Measurements from ENCODE around the gene FARS2.
A peak's percentile ranks its signal among the peaks of the same experiment; 100 is the strongest.

The FARS2 gene

DNA sequence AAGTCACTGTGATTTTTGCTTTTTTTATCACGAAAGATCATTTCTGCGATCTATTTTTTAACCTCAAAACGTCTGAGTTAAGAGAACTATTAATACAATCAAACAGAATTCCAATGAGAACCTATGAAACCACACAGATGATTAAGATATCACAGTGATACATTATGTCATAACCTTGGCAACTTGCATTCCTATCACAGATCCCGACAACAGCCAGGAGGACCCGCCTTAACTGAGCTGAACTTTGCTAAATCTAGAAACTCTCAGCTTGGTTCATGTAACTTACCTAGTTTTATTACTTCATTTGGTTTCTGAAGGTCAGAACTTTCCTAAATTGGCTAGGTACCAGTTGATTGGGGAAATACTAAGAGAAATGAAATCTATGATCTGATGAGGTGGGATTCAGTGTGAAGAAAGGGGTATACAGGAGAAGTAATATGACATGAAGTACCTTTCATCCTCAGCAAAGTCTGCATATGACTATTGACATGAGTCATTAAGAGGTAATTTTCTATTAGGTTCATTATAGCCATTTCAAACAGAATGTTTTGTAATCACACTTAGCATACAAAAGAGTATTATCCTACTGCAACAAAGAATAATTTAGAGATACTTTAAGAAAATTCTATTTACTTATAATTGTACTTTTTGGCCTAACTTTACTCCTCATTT, 11.7 kb upstream of the FARS2 start:
- no peak for DNase-seq

DNA sequence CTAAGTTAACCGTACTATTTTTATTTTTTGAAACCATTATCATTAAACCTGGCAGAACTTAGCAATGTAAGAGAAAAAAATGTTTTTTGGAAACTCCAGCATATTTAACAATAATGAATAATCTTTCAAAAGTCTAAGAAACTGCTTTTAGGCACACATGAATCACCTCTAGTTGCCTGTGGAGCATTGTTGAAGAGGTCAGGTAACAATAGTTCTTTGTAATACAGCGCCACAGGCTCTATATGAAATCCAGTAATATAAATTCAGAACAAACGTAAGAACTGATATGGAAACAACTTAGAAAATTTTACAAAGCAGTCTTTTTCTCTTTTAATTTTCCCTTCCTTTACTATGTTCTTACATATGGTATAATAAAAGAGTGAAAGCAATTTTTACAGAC, 10.9 kb upstream of the FARS2 start:
- DNase-seq: no peak

DNA sequence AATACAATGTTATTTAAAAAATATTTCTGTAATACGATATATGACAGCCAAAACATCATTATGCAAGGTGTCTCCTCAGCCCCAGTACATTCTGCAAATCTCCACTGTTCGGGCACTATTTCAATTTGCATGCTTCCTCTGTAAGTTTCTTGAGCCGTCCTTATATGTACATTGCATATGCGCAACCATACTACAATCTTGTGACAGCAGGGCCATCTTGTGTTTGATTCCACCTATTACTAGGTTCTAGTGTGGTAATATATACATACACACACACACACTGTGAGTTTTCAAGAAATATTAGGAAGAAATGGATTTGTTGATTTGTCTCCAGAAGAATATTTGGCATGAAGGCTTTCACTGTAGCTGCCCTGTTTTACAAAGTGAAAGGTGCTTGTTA, 10.4 kb upstream of the FARS2 start:
- no peak for DNase-seq

DNA sequence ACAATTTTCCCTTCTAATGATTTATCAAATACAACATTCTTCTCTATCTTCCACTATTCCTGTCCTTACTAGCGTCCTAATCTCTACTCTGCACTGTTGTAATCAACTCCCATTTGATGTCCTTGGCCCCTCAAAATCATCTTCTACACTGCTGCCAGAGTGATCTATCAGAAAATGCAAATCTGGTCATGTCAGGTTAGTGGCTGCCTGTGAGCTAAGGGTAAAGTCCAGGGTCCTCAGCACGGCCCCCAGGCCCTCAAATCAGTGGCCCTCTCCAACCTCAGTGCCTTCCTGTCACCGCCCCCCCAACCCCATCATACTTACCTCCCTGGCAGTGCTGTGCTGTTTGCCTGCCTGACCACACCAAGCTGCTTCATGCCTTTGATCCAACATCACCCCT, 4.4 kb upstream of the FARS2 start:
- DNase-seq: no peak

DNA sequence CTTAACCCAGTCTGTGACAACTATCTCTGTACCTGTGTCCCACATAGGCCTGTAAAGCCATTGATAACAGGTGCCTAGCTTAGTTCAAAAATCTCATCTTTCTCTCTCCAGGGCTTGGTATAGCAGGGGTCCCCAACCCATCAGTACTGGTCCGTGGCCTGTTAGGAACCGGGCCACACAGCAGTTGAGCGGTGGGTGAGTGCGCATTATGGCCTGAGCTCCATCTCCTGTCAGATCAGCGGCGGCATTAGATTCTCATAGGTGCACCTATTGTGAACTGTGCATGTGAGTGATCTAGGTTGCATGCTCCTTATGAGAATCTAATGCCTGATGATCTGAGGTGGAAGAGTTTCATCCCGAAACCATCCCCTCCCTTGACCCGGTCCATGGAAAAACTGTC, 3.9 kb upstream of the FARS2 start:
- no peak for DNase-seq

DNA sequence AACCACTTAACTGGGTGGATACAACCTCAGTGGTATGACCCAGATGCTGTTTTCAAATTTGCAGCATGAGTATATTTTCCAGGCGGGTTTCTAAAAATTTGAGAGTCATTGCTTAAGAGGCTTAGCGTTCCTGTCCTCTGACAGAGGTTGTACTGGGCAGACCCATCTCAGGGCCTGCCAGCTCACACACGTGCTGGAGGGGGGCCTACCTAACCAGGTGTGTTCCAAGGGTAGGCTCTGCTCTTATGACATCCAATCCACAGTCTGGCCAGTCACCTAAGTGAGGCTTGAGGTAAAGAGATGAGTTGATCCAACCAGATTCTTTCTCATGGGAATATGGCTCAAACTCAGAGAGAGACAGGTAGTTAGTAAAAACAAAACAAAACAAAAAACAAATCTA, 1.9 kb upstream of the FARS2 start:
- no peak for DNase-seq

DNA sequence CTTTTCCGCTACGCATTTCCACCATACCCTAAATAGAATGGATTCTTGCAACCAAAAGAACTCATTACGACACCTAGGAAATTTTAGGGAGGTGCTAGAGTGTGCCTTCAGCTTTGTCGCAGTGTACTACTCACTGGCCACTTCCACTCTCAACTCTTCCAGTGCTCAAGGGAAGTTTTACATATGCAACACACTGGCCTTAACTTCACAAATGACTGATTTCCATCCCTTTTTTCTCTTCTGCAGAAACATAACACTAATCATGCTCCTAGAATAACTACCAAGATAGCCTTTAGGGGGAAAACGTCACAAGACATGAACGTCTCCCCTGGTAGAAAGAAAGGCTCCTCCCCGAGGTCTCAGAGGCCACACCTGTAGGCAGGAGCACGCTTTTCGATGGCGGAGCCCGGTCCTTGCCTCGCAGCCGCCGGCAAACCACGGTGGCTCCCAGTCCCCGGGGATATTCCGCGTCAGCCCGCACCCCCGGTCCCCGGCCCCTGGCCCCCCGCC, 1.1 kb upstream of the FARS2 start:
- peak; percentile 21 for DNase-seq

DNA sequence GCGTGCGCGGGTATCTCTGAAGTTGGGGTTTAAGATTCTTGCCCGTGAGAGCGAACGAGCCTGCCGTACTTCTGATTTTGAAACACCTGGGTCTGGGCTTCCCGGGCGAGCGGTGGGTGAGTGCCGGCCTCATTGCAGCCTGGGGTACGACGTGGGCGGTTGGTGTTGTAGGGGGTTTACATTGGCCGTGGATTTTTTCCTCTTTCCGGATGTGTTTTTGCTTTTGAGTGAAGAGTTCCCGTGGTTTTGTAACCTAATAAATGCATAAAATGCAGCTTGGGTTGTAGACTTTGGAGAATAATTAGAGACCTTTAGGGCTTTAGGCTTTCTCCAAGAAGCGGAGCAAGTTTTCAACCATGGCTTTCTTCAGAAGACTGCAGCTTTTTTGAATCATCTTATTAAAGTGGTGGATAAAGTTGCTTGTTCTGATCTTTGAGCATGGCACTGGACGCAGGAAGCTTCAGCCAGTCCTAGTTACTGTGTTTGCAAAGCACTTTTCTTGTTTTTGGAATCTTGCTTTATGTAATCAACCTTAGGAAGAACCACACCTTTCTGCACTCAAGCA, 314 bp downstream of the FARS2 start:
- no peak for DNase-seq

DNA sequence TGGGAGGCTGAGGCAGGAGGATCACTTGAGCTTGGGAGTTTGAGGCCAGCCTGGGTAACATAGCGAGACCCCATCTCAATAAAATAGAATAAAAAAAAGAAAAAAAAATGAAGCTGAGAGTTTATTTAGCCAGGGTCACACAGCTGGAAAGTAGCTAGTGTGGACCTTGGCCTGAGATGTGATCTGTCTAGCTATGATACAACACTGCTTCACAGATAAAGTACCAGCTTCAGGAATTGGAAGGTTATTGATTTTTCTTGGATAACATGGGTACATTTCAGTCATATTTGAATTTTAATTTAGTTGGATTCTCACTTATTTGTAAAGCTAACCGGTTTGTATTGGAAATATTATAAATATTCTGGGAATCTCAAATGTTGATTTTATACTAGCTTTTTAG, 5.1 kb downstream of the FARS2 start:
- DNase-seq: no peak

DNA sequence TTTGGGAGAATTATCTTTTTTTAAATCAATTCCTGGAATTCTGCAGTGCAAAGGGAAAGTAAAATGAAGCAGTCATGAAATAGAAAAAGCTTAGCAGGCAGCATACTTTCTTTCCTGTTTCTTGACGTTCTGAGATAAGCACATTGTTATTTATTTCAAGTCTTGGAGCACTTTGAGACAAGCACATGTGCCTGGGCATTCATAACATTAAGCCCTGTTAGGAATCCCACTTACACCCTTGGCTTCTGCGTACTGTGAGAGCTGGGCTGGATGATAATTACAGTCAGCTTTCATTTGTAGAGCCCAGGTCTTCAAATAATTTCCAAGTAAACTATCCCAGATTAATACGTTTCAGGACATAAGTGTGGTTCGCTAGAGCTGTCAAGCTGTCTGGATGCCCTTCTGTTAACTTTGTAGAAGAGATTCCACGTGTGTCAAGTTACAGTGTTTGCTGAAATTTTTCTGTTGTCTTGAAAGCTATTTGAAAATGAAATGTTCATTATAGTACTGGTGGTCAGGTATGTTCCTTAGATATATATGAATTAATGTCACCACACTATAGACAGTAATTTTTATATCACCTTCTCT, 8.9 kb downstream of the FARS2 start:
- no peak for DNase-seq

DNA sequence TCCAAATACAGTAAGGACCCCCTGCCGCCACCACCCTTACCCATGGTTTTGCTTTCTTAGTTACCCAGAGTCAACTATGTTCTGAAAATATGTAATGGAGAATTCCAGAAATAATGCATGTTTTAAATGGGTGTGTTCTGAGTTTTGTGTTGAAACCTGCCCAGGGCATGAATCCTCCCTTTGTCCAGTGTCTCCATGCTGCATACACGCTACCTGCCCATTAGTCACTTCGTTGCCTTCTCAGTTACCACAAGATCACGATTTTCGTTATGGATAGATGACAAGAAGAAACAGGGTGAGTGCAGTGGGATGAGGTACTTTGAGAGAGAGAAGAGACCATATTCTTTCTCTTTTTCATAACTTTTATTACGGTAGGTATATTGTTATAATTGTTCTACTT, 10.6 kb downstream of the FARS2 start:
- DNase-seq: no peak

DNA sequence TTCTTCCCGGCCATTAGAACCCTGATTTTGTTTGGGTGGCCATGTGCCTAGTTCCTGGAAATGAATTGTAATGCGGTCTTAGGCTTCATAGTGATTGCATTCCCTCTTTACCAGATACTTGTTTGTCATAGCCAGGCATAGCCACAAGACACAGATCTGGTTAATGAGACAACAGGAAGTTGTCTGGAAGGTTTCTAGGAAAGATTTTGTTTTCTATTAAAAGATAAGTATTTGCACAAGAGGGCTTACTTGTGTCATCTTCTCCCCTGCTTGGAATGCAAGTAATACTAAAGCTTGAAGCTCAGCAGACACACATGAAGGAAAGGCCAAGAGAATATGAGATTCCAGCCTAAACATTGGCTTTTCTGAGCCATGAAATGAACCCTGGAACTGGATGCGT, 12.9 kb downstream of the FARS2 start:
- DNase-seq: no peak

DNA sequence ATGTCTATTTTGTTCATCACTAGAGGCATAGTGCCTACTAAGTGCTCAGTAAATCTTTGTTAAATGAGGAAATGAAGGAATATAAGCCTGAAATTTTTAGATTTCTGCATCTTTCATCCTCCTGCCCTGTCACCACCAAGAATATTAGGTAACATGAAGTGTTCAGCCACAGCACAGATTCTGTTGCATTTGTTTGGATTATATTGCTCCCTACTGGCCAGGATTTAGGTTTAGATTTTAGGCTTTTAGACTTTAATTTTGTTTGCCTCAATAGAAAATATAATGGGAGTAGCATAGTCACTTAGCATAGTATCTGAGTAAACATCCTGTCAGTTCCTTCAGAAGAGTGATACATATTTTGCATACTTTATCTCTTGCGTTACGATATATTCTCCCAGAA, 14.2 kb downstream of the FARS2 start:
- no peak for DNase-seq

DNA sequence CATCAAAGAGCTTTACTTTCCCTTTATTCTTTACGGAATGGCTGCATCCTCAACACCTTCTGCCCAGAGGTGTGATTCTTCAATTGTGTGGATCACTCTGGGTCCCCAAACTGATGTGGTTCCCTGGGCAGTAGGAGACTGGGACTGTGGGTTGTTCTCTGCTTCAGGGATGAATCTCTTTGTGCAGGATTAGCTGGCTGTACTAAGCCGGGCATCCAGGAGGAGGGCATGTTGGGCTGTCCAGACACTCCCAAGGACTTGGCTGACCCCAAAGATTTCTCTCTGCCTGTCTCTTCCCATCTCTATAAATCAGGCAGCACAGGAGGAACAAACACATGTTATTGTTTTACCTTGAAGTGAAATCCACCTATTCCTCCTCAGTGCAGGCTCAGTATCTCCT, 15.3 kb downstream of the FARS2 start:
- no peak for DNase-seq

DNA sequence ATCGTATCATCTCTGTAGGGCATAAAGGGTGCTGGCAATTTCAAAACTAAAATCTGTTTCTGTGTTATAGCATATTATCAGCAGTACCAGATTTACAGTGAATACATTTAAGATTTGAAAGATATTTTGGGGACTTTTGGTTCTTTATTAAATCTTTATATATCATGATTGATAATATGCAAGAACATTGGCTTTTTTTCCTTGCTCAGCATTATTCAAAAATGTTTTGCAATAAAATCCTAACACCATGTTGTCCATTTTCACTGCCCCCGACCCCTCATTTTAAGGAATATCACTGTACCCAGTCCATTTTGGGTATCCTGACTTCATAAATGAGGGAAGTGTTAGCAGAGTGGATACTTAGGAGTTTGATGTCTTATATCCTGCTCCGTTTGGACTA, 16.3 kb downstream of the FARS2 start:
- no peak for DNase-seq

DNA sequence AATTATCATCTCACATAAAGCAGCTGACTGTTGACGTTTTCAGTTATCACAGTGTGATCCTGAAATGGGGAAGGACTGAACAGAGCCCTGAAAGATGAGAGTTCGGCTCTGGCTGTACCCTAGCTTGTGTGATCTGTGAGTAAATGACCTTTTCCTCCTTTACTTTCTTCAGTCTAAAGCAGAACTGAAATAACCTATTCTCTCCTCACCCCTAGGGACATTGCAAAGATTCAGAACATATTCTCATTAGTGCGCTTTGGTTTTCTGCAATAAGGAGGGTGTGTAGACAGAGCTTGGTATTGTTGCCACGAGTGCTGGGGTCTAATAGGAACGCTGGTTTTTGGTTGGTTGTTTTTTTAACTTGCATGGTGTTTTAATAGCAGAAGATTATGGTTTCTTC, 16.7 kb downstream of the FARS2 start:
- DNase-seq: no peak

DNA sequence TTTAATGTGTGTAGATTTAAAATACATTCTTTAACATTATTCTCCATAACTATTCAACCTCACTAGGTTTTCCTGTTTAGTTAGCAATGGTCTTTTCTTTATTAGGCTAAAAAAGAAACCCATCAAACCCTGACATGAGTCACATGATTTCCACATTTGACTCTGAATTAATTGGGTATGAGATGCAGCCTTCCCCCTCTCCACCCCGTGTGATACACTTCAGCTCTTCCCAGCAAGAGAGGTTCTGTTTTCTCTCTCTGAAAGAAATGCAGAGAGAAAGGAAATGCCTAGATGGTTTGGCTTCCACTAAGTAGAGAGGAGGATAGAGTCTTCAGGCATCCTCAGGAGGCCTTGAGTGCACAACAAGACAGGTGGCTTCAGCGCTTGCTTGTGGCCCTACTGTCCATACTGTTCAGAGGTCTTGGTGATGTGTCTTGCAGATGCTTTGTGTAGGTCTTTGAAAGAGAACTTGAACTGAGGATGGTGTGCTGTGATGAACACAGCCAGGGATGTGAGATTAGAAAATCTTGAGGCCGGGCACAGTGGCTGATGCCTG, 17.3 kb downstream of the FARS2 start:
- no peak for DNase-seq

DNA sequence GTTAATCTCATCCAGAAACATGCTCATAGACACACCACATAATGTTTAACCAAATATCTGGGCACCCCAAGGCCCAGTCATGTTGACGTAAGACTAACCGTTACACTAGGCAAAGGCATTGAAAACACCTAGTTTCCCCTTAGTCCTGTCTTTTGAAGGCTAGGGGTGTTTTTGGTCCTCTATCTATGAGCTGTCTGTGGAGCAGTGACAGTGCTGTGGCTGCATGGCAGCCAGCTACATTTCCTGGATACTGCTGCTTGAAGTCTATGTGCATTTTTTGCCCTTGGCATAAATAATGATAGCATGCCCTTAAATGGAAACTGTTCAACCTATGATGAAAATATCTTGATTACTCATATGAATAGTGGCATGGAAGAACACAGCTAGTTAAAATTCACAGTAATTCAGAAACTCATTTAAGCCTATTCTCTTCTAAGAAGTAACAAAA, 18.6 kb downstream of the FARS2 start:
- no peak for DNase-seq

DNA sequence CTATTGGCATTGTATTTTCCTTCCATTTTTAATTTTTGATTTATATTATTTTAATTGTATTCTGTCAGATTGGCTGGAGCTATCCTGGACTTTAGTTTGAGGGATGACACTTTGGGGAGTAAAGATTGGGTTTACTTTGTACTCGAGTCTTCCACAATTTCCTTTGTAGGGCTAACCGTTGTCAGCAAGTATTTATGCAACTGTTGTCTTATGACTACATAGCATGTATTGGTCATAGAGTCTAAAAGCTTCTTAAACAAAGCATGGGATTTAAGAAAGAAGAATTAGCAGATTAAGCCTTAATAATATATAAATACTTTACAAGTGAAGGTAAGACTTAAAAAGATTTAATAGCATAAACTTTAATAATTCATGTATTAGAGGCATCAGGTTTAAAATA, 19.6 kb downstream of the FARS2 start:
- DNase-seq: no peak

DNA sequence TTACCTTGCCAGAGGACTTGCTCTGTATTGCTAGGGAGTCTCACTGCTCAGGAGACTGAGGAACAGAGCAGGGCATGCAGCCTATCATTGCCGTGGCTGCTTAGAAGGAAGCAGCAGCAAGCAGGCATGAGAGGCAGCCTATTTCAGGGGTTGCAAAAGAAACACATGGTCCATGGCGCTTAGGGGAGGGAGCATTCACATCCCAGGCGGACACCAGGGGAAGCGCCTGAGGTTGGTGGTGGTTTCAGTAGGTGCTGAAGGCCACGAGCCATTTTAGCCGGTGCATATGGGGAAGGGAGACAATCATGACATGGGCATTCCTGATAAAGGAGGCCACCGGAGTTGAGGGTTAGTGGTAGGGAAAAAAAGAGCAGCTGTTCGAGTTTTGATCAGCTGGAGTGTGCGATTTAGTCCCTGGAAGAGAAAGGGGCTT, 20.9 kb downstream of the FARS2 start:
- DNase-seq: no peak

DNA sequence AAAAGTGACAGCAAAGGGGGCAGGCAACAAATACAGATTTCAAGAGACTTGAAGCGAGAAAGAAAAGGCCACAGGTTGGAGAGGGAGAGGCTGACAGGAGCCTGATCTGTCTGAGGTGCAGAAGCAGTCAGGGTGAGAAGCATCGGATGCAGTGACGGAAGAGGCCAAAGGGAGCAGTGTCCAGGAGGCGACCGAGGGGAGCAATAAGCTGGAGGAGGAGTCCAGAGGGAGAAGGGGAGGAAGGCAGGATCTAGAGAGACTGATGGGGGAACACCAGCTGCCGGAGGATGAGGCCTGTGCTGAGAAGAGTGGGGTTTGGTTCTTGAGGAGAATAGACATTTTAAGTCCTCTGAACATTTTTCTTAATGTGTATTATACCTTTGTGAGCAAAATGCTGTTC, 23.8 kb downstream of the FARS2 start:
- DNase-seq: no peak

DNA sequence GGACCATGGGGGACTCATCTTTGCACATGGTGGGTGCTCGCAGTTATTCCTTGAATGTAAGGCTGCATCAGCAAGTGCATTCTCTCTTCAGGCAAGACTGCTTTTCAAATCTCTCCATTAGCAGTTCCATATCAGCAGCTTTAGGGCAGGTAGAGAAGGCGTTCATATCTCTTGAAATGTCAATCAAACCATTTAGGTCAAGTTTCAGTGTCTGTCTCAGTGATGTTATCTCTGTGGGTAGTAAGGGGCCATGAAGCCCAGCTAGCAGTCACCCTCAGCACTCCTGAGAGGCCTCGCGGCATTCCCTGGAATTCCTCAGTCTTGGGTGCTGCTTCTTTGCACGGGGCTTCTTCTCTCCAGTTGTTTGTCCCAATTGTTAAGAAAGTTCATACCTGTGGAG, 24.2 kb downstream of the FARS2 start:
- DNase-seq: no peak

DNA sequence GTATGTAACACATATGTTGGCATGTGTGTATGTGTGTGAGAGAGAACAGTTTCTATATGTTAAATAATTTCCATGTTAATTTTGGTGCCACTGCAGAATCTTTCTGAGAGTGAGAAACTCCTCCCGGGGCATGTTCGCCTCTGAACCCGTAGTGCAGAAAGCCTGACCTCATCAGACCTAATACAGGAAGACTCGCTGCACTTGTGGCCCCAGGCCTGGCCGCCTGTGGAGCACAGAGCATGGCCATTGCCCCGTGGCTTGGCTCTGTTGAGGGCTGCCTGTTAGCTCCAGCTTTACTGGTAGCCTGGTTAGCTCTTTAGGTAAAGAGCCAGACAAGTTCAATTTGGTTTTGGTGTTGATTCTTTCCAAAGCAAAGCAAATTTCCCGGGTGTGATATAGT, 25.5 kb downstream of the FARS2 start:
- DNase-seq: no peak

DNA sequence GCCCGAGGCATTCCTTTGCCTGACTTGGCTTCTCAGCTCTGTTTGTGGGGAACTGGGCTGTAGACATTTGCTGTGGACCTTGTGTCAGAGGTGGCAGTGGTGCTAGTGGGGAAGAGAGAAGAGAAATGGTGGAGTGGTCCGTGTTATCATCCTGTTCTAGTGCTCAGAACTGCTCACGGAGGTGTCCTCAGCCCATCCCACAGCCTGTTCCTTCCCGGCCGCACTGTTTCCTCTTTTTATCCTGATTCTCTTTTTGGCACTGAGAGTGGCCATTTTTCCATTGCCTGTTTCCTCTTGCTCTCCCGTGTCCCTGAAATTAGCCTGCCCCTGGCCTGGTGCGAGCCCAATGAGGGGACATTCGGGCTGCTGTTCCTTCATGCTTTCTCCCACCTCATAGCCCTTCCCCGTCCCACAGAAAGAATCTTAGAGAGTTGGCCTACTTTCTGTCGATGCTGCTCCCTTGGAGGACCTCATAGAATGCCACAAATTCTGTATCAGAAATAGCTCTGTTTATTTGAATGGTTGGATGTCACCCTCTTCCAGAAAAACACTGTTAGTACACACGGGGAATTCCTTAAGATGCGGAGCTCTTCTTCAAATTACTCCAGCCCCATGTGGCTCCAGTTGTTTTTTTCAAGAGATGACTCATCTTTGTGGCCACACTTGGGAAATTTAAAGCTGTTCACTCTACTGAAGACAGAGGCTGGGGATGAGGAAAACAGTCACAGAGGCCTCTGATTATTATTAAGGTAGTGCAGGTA, 26.1 kb downstream of the FARS2 start:
- DNase-seq: peak; percentile 9
